Peyer's patch (tissue), 4 donors: ENCODE measurements around the gene DNAJC24. TPM values are rescaled to one million over a fixed set of nuclear protein-coding genes. Genes with fewer than 3 reads are reported as not detected.

Experiments used
- DNase-seq, 3 donors: peaks; one replicate each; pipeline ENCODE4 v3.0.0-alpha.2; 2017 to 2019
- H3K27ac ChIP-seq, 4 donors: fragments of 200-600 bp; sonication (generic); one replicate each; pipeline ENCODE4 v1.5.1; 2016 to 2019
- H3K27me3 ChIP-seq, 2 donors: fragments of 200-600 bp; sonication (generic); one replicate each; pipeline ENCODE4 v1.5.1; 2019
- H3K36me3 ChIP-seq, 3 donors: fragments of 200-600 bp; sonication (generic); one replicate each; pipeline ENCODE4 v1.5.1; 2016 to 2019
- H3K4me1 ChIP-seq, 4 donors: fragments of 200-600 bp; sonication (generic); one replicate each; pipeline ENCODE4 v1.5.1; 2016 to 2019
- H3K4me3 ChIP-seq, 4 donors: fragments of 200-600 bp; sonication (generic); 1 replicate in 3 of 4; 2 replicates in 1 of 4; pipeline ENCODE4 v1.5.1; 2016 to 2019; ENCODE audit warnings: mild to moderate bottlenecking in 1 of 4
- H3K9me3 ChIP-seq, 4 donors: fragments of 200-600 bp; sonication (generic); one replicate each; pipeline ENCODE4 v1.5.1; 2016 to 2019; ENCODE audit warnings: mild to moderate bottlenecking in 1 of 4
- POLR2A ChIP-seq, 2 donors: fragments of 450-650 bp; IDR thresholded peaks; one replicate each; pipeline ENCODE4 v1.5.1; 2017; ENCODE audit warnings: antibody characterized with exemption in 2 of 2, mild to moderate bottlenecking in 2 of 2, moderate library complexity in 2 of 2
- total RNA-seq, 4 donors: library from RNA; depleted of rRNA; stranded (reverse); fragments of >200 nt; gene quantifications; one replicate each; pipeline ENCODE4 v1.1.0, GENCODE V29; 2016
- TF ChIP-seq, protein P1 (sequence below), 6 experiments: fragments of 450-650 bp in 4 of 6; fragments of 200-600 bp in 2 of 6; sonication (generic) in 1 of 6; IDR thresholded peaks; one replicate each; pipeline ENCODE4 v1.5.1; 2017 to 2019; ENCODE audit warnings: antibody characterized with exemption in 6 of 6, mild to moderate bottlenecking in 3 of 6, moderate library complexity in 1 of 6

DNAJC24 gene
- total RNA-seq, 4 donors from 2014 or later = 12.1 to 17.3 (median 15.8) TPM

DNA sequence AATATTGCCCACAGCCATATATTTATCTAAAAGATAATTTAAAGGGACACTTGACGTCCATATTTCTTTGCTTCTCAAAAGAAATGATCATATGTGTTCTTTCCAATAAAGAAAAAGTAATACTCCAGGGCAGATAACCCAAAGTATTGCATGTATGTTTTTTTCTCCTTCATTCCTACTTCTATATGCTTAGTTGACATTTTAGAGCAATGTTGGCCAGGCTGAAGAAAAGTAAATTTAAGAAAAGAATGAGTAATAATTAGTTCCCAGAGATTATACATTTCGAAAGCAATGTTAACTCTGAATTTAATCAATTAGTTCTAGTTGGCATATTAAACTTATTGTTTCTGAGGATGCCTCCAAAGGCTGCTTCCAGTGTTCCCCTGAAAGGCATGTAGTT, 48.2 kb downstream of the DNAJC24 start:
- no peaks in the 10 kb centered on the region for H3K27me3 ChIP-seq
- no peaks in the 10 kb centered on the region for H3K4me1 ChIP-seq
- no peaks in the 10 kb centered on the region for H3K36me3 ChIP-seq

DNA sequence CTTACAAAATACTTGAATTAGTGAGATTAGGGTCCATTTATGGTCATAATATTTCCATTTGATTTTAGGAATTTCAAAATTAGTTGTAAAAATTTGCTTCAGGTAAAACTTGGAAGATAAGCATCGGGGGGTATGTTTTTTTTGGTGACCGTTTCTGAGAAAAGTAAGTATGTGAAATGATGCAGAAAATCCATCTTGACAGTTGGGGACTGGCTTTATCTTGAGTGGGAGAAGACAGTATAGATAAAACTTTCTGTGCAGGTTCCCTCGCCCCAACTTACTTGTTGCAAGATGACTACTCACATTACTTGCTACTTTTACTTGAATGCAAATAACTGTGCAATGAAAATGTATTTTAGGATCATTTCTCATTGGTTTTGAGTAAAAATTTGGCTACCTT, 49.5 kb downstream of the DNAJC24 start:
- H3K27ac ChIP-seq = no peak overlapping the region
- H3K4me3 ChIP-seq = no peak overlapping the region
- DNase-seq = no peak
- H3K27me3 ChIP-seq = no peaks in the 10 kb centered on the region
- no peaks in the 10 kb centered on the region for H3K4me1 ChIP-seq
- no peaks in the 10 kb centered on the region for H3K9me3 ChIP-seq
- TF ChIP-seq POLR2A (IDR thresholded peaks at IDR 0.05) = no peak
- TF ChIP-seq, protein P1, sequence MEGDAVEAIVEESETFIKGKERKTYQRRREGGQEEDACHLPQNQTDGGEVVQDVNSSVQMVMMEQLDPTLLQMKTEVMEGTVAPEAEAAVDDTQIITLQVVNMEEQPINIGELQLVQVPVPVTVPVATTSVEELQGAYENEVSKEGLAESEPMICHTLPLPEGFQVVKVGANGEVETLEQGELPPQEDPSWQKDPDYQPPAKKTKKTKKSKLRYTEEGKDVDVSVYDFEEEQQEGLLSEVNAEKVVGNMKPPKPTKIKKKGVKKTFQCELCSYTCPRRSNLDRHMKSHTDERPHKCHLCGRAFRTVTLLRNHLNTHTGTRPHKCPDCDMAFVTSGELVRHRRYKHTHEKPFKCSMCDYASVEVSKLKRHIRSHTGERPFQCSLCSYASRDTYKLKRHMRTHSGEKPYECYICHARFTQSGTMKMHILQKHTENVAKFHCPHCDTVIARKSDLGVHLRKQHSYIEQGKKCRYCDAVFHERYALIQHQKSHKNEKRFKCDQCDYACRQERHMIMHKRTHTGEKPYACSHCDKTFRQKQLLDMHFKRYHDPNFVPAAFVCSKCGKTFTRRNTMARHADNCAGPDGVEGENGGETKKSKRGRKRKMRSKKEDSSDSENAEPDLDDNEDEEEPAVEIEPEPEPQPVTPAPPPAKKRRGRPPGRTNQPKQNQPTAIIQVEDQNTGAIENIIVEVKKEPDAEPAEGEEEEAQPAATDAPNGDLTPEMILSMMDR (IDR thresholded peaks at IDR 0.05) = no peak
- no peaks in the 10 kb centered on the region for H3K36me3 ChIP-seq

More for the DNA sequence above, 48.2 kb downstream of the DNAJC24 start:
- Histone ChIP-seq H3K4me3 (no peak overlapping the region), H3K9me3 (no peaks in the 10 kb centered on the region), H3K27ac (no peak overlapping the region)
- no peak for DNase-seq
- TF ChIP-seq POLR2A (IDR thresholded peaks at IDR 0.05) = no peak
- TF ChIP-seq, protein P1 (IDR thresholded peaks at IDR 0.05) = no peak

DNA sequence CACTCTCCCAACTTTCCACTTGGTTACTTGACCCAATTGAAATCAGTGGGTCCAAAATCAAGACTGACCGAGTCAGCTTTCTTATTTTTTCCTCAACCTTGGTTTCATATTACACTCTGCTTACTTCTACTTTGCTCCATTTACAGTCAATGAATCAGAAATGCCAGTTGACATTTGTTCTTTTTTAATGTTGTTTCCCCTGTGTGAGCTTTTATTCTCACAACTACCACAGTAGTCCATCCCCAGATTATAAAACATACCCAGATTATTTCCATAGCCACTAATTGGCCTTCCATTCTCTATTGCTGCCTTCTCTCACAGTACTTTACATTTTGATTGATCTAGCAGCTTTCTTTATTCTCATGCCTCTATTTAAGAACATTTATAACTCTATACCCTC, 50.0 kb downstream of the DNAJC24 start:
- DNase-seq = no peak
- Histone ChIP-seq H3K36me3 (no peaks in the 10 kb centered on the region), H3K4me3 (no peak overlapping the region), H3K27ac (no peak overlapping the region), H3K27me3 (no peaks in the 10 kb centered on the region), H3K9me3 (no peaks in the 10 kb centered on the region), H3K4me1 (no peaks in the 10 kb centered on the region)
- TF ChIP-seq, protein P1 (IDR thresholded peaks at IDR 0.05) = no peak
- TF ChIP-seq POLR2A (IDR thresholded peaks at IDR 0.05) = no peak

DNA sequence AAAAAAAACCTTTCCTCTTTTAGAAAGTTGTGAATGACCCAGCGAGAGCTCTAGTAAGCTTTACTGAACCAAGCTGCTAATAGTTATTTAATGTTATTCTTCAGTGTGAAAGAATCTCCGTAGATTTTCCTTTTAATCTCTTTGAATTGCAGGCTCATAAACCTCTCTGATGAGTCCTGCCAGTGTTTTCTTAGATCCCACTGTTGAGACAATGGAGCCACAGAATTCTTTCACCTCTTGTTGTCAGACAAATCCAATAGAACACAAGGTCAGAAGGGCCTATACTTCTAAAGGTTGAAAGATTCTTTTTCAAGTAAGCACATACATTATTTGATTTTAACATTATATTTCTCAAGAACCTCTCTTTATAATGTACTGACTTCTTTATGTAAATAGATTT, 52.2 kb downstream of the DNAJC24 start:
- Histone ChIP-seq H3K4me3 (no peak overlapping the region), H3K27me3 (no peaks in the 10 kb centered on the region), H3K9me3 (no peaks in the 10 kb centered on the region), H3K27ac (no peak overlapping the region), H3K4me1 (no peaks in the 10 kb centered on the region), H3K36me3 (no peaks in the 10 kb centered on the region)
- DNase-seq = no peak
- TF ChIP-seq, protein P1 (IDR thresholded peaks at IDR 0.05) = no peak
- TF ChIP-seq POLR2A (IDR thresholded peaks at IDR 0.05) = no peak

DNA sequence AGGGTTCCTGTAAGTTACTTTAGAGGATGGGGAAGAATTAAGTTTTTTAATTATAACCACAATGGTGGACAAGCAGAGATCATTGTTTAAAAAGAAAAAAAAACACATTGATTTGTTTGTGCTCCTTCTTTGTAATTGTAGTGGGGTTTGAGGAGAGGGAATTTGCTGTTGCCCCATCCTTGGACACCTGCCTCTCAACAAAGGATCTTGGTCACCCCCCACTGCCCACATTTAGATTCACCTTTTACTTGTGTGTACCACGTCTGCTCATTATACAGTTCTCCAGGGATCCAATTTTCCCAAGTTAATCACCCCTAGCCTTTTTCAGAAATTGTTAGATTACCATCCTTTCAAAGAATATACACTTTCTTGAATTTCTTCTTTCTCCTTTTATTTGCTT, 53.0 kb downstream of the DNAJC24 start:
- H3K36me3 ChIP-seq = no peaks in the 10 kb centered on the region
- TF ChIP-seq, protein P1 (IDR thresholded peaks at IDR 0.05) = no peak
- TF ChIP-seq POLR2A (IDR thresholded peaks at IDR 0.05) = no peak
- no peak overlapping the region for H3K27ac ChIP-seq
- no peak overlapping the region for H3K4me3 ChIP-seq
- H3K9me3 ChIP-seq = no peaks in the 10 kb centered on the region
- DNase-seq = no peak
- H3K4me1 ChIP-seq = no peaks in the 10 kb centered on the region
- H3K27me3 ChIP-seq = no peaks in the 10 kb centered on the region

DNA sequence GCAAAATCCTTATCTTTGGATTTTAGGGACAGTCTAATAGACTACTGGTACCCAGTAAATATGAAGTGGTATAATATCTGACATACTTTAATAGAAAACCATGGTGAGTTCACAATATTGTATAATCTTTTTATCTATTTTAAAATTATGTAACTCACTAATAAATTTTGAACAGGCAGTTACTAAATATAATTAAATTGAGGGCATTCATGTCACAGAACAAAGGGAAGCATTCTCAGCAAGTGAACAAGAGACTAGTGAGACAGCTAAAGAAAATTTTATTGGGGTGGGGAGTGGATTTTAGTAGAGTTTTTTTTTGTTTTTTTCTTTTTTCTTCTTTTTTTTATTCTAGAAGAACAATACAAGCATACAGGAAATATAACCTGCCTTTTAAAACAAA, 55.0 kb downstream of the DNAJC24 start:
- H3K4me1 ChIP-seq = no peaks in the 10 kb centered on the region
- DNase-seq = no peak
- H3K36me3 ChIP-seq = no peaks in the 10 kb centered on the region
- H3K4me3 ChIP-seq = no peak overlapping the region
- TF ChIP-seq, protein P1 (IDR thresholded peaks at IDR 0.05) = no peak
- TF ChIP-seq POLR2A (IDR thresholded peaks at IDR 0.05) = no peak
- no peaks in the 10 kb centered on the region for H3K9me3 ChIP-seq
- no peak overlapping the region for H3K27ac ChIP-seq
- no peaks in the 10 kb centered on the region for H3K27me3 ChIP-seq
